Measurements from ENCODE around the gene MPG.

MPG gene

DNA sequence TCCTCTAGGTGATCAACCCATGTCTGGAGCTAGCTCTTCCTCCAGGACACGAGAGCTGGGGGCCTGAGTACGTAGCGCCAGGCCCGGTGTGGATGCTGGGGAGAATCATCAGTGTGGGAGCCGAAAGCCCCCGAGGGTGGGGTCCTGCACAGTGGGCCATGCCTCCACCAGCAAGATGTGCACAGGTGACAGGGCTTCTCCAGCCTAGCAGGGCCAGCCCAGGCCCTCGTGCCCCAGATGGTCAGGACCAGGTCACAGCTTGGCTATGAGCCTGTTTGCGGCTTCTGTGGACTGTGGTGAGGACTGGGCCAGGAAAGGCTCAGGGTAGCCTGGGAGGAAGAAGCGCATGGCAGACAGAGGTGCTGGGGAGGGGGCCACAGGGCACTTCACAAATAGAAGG is 7.8 kb downstream of the MPG start:
- DNase-seq = no peak

DNA sequence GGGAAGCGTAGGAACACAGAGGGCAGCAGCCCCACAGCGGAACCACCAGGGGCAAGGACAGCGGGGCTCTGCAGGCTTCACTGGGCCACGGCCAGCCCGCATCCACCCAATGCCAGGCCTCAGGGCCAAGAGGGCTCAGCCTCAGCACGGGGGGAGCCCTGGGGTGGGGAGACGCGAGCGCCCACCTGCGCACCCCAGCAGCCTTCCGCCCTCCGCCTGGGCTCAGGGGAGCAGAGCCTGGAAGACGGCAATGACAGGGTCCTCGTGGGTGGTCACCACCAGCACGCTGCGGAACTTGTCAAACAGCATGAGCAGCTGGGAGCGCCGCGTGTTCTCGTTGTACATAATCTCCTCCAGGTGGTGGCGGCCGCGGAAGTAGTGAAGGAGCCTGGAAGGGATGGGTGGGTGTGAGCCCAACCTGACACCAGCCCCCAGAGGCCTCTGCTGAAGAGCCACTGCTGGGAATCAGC is 8.5 kb downstream of the MPG start:
- no peak for DNase-seq

DNA sequence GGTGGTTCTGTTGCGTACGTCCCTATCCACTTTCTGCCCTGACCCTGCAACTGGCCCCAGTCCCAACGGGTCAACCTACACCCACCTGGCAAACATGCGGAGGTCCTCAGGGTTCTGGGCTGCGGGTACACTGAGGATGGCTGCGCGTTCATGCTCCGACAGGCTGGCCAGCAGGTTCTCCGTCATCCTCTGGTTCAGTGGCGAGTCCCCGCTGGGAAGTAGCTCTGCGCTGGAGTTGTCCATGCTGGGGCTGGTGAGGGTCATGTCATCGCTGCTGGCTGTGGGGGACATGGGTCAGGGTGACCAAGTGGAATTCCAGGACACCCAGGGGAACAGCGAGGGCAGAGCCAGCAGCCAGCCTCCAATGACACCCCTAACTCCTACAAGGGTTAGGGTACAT is 10.6 kb downstream of the MPG start:
- no peak for DNase-seq

DNA sequence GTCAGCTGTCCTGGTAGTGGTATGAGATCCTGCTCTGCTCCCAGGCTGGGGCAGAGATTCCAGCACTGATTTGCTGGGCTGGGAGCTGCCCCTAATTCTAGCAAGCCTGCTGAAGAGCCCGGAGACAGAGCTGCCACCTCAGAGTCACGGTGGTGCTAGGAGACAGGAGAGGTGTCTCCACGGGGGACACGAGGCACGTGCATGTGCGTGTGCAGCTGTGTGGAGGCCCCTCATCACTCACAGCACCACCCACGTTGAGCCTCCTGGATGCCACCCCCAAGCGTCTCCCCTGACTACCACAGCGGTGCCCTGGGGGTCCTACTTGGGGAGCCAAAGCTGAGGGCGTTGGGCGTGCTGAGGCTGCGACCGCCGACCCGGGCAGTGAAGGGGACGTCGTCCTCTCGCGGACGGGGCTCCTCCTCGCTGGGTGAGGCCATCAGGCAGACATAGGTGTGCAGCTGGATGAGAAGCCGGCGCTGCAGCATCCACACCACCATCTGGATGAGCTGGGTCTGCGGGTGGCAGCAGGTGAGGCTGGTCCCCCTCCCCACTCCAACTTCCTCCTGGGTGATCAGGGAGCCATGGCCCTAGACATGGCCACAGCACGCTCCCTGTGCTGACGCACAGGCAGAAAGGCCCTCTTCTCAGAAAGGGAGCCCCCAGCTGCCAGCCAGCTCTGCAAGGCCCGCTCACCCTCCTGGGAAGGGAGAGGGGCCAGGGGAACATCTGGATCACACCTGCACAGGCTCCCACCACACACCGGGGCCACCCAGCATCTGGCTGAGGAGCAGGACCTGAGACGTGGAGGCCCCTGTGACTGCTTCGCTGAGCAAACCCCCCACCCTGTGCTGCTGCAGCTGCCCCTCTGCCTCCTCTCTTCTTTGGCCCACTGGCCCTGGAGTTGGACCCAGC is 11.6 kb downstream of the MPG start:
- DNase-seq = no peak

DNA sequence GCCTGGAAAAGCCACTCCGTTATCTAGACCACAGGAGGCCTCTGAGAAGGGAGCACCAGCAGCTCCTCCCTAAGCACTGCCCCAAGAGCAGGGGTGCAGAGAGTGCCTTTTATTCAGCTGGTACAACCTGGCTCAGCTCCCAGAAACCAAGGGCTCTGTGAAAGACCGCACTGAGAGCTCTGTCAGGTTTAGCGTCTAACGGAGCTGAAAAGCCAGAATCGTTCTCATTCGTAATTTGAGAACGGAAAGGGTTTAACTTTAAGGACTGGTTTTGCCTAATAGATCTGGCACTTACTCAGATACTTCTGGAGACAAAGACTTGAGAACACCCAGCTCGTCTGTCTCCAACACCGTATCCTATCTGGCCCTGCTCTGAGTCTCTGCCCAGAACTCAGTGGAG is 13.5 kb downstream of the MPG start:
- no peak for DNase-seq

DNA sequence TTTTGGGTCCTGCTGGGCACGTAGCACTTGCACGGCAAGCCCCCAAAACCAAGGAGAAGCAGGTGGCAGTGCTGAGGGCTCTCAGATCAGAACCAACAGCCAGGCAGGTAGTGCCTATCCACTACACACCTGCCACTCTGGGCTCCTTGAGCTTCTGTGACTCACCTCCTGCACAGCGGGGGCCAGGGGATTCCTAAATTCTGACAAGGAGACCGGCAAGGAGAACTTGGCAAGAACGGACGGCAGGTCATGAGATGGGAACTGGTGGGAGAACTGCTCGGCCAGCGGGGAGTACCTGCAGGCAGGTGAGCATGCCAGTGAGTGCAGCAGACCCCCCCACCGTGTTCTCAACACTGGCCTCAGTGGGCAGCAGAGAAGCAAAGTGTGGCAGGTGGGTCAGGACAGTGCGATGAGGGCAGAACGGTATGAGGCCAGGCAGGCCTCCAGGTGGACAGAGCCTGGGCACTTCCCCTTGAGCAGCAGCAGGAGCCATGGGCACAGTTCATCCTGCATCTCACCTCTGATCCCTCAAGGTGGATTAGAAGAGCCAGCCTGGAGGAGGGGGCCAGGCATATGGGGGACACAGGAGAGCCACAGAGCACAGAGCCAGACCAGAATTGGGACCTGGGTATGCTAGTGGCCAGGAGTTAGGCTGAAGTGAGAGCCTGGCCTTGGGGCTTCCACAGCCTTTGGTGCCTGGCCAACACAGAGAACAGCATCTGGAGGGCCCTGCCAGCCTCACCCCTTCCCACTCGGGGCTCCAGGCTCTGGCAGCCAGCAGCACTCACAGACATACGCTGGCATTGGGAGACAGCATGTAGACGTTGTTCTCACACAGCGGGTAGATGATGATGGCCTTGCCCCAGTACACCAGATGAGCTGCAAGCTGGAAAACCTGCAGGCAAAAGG is 14.7 kb downstream of the MPG start:
- DNase-seq = no peak

DNA sequence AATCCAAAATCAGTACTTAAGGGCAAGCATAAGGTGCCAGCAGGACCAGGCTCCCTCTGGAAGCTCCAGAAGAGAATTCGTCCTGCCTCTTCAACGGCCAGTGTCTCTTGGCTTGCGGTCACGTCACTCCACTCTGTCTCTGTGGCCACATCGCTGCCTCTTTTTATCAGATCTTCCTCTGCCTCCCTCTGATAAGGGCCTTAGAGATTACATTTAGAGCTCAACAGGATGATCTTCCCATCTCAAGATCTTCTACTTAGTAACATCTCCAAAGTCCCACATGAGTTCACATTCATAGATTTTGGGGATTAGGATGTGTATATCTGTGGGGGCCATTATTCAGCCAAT is 16.9 kb downstream of the MPG start:
- no peak for DNase-seq

DNA sequence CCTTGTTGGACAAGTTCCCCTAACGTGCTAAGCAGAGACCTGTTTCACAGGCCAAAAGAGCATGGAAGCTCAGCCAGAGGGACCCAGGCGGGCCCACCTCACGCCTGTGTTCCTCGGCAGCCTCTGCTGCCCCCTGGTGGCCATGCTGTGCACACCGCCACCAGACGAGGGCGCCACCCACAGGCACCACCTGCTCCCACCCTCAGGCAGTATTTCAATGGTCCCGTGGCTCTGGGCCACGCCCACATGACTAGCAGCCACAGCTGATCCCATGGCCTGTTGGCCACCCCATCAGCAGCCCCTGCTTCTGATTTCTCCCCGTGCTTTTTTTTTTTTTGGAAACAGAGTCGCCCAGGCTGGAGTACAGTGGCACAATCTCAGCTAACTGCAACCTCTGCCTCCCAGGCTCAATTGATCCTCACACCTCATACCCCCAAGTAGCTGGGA is 18.9 kb downstream of the MPG start:
- DNase-seq = peak; percentile 88 to 89

DNA sequence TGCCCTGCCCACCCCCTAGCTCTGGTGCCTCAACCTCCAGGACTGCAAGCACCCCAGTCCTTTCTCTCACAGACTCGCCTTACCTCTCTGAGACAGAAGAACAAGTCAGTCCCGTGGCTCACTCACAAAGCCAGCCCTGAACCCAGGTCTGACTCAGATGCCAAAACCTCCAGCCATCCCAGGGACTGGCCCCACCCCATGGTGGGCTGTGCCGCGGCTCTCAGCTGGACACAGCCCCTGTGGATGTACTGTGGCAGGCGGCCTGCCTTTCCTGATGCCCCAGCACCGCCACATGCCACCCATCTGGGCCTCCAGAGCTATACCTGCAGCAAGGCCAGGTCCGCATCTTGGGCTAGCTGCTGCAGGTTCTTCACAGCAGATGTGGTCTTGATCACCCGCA is 19.8 kb downstream of the MPG start:
- DNase-seq = no peak

DNA sequence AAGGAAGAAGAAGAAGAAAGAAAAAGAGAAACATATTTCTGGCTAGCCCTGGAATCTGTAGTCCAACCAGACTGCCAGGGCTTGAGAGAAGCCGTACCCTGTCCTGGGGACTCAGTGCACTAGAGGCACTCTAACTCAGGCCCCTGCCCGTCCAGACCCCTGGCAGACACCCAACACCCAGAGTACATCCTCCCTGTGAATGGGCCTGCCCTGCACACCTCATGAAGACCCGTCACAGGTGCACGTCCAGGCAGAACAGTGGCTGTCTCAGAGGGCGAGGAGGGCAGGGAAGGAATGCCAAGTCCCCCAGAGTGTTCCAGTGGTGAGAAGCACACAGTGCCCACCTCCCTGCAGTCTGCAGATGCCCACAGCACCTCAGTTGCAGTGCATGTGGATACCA is 23.0 kb downstream of the MPG start:
- DNase-seq = no peak

DNA sequence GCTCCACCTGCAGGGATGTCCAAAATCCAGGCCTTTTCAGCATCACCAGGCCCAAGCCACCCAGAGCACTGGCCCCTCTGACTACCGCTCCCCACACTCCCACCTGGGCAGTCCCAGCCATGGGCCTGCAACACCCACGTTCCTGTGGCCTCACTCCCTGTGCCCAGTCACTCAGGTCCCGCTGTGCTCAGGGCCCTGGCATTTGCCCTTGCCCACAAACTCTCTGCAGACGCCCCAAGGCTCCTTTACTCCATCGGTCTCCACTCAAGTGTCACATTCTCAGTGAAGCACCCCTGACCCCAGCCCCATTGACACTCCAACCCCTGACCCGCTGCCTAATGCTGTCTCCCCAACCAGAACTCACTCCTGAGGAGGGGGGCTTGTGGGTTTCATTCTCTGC is 23.6 kb downstream of the MPG start:
- no peak for DNase-seq

DNA sequence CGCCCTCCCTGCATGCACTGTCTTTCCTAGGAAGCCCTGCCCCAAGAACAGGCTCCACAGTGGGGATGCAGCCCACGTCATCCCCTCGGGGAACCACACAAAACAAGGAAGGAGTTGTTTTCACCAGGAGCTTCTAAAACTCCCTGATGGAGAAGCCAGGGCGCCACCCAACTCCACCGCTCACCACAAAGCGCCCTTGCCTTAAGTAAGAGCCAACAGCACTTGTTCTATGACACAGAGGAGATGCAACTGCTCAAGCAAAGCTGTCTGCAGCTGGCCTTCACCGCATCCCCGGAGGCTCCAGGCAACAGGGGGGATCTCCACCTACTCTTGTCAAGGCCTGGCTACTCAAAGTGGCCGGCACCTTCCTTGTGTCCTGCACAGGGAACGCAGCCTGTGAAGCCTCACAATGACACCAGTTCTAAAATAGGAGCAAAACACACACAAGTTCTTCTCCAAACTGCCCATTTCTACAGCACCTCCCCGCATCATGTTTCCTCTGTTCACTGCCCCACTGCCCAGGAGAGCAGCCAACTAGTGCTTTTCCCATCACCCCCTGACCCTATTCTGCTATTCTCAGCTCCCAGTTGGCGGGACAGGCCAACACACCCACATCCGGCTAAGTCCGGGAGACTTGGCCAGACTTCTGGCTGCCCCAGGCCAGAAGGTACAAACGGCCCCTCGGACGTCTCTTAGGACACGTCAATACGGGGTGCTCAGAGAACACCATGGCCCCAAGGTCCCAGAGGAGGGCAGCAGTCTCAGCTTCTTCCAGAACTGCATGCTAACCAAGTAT is 24.2 kb downstream of the MPG start:
- DNase-seq = no peak

DNA sequence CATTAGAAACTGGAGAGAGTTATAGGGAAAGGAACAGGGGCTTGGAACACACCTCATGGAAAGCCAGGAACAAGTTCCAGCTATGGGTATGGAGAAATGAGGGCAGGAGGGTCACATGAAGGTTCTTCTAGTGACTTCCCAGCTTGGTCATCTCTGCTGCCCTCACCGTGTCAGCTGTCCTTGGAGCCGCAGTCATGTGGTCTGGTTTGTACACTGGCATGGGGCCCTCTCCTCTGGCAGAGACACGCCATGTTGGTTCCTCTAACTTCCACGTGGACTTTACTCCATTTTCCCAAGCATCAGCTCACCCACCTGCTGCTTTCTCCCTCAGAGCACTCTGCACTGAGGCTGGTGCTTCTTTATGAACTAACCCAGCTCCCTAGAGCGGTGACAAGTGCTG is 26.3 kb downstream of the MPG start:
- peak; percentile 6 to 19 for DNase-seq

DNA sequence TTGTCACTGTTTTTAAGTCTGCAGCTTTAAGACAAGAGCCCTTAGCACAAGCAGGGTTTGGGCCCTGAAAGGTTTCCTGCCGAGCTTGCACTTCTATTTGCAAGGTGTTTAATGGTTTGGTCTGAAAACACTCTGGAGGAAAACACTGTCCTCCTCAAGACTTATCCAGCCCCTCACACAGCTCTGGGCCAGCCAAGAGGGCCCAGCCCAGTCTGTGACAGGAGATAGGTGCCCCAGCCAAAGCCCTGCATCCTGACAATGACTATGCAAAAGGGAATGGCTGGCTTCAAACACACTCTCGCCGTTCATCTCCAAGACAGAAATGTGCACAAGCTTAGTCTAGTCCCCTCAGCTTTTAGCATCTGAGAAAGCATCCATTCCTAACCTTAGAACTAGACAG is 26.9 kb downstream of the MPG start:
- DNase-seq = no peak

DNA sequence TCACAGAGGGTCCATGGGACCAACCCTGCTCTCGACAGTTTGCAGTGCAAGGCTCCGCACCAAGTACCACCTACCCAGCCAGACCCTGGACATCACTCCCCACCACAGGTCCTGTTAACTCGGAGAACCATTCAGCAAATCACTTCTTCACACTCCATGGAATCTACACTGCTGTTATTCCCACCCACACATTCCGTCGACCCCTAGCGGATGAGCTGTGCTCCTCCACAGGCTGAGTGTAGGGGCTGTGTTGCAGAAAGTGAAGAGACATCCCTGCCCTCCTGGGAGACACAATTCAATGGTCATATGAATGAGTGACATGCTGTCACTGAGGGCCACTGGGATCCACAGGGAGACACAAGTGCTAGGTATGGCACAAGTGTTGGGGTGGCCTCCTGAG is 27.5 kb downstream of the MPG start:
- DNase-seq = no peak

DNA sequence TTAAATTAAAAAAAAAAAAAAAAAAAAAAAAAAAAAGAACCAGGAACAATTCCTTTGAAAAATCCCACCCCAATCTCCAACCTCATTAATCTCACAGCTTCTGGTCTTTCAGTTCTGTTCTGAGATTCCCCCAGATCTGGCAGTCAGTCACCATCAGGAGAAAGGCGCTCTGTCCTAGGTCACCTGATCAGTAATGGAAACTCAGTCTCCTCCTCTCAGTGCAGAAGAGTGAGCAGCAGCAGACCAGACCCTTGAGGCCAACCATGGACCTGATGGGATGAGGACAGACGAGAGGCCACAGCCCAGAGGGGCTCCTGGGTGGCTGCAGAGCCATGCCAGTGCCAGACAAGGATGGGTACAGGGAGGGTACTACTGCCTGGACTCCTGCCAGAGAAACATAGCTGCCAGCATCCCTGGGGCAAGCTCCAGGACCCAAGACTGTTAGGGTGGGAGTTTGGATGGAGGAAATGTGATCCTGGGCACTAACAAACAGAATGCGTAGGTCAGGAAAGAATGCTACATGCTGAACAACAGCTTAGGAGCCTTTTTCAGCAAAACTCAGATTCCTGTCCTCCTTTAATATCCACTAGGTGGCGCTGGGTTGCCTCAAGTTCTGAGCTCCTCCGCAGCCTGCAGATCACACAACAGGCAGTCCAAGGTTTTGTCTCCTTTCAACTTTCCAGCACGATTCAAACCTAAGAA is 28.7 kb downstream of the MPG start:
- DNase-seq = peak; percentile 48 to 78

DNA sequence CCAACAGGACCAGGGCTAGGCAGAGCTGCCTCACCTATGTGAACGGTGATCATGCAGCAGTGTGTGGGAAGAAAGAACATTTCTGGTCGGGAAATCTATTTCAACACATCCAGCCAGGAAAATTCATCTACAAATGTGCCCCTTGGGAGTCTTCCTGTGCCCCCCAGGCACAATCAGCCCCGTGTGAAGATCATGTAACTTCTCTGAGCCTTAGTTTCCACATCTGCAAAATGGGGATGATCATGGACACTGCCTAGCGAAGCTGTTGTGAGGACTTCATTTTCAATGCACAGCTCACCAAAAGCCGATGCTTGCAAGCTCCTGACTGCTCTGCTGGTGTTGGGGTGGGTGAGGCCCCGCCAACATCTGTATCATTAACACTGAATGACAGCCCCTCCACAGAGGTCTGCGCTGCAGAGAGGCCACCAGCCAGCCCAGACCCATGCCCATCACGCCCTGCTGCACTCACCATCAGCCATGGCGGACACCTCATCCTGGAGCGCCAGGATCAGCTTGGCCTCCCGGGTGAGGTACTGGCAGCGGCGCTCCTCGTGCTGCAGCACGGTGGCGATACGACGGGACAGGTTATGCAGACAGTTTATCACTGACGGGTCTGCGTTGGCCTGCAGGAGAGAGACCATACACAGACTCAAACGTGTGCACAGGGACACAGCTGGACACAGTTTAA is 34.3 kb downstream of the MPG start:
- no peak for DNase-seq

DNA sequence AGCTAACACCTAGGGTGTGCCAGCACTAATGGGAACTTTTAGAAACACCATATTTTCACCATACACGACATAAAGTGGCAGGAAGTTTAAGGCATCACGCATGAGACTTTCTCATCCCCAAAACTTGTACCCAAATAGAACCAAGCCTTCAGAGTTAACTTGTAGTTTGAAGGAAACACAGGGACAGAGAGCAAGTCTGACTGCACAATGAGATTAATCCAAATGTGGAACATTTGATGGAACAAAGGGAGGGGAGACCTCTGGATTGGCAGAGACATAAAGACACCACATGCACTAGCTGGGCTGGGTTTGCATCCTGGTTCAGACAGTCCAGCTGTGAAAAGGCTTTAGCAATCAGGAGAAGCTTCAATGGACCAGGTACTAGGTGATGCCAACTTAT is 36.3 kb downstream of the MPG start:
- DNase-seq = no peak

DNA sequence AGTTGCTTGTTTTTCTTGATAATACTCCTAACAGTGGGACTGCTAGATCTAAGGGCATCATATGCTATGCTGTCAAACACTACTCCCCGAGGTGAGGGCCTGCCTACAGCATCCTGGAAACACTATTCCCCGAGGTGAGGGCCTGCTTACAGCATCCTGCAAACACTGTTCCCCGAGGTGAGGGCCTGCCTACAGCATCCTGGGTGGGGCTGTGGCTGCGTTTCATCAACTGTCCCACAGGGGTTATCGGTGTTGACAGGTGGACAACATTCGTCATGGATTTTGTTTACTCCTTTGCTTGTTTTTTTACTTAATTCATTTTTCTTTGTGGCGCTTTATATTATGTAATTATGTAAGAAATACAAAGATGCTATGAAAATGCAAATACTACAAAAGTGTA is 38.0 kb downstream of the MPG start:
- no peak for DNase-seq

DNA sequence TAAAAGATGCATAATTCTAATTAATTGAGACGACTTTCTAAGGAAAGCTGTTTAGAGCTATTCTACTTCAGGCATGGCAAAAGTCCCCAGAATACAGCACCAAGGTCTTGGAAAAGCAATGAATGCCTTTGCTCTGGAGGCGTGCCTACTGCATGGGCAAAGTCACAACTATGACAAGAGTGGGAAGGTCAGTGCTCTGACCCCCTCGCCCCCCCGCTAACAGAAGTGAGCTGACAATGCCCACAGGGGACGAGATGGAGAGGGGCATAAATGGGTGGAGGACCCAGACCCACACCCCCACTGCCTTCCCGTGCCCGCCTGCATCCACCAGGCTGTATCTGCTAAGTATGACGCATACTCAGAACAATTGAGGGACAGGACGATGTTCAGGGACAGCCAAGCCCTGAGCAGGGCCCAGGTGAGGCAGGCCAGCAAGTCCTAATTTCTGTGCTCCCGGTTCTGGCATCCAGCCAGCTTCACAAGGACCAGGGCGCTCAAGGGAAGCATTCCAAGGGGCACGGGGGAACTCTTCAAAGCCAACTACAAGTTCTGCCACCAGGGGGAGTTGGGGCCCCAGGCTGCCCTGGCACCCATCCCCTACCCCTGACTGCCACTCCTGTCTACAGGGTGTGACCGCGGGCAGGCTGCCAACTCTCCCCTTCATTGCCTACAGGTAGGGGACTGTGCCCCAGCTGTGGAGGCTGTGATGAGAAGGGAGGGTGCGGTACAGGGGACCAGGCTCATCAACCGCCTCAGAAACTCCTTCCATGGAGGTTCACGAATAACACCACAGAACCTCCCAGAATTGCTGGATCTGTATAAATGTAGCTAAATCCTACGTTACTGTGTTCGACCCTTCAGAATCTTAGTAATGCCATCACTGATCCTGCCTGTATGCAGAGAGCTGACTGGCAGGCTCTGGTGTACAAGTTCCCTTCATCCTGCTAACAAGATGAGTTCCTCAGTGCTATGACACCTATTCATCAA is 39.6 kb downstream of the MPG start:
- DNase-seq = peak; percentile 25 to 77

DNA sequence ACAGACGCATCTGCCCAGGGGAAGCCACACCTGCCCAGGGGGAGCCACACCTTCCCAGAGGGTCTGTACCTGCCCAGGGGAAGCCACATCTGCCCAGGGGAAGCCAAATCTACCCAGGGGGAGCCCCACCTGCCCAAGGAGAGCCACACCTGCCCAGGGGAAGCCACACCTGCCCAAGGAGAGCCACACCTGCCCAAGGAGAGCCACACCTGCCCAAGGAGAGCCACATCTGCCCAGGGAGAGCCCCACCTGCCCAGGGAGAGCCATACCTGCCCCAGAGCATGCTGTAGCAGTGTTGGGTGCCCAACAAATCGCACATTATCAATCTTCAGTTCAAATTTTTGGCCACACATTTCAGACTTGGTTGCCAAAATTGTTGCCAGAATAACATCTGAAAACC is 40.8 kb downstream of the MPG start:
- no peak for DNase-seq
